HG03558 (cell line): ENCODE results near the gene AIPL1.

Experiments
- ATAC-seq: cut with Tn5 transposase; IDR thresholded peaks from one replicate; pipeline ENCODE4 v1.9.1; 2021; ENCODE audit warnings: moderate number of reproducible peaks; ENCODE audit not compliant: unreplicated experiment; ENCODE audit errors: extremely low read depth

Gene AIPL1

GRCh38 chr17:6468051-6468790 lies 33.3 kb upstream of the AIPL1 start:
- ATAC-seq = no peak

DNA sequence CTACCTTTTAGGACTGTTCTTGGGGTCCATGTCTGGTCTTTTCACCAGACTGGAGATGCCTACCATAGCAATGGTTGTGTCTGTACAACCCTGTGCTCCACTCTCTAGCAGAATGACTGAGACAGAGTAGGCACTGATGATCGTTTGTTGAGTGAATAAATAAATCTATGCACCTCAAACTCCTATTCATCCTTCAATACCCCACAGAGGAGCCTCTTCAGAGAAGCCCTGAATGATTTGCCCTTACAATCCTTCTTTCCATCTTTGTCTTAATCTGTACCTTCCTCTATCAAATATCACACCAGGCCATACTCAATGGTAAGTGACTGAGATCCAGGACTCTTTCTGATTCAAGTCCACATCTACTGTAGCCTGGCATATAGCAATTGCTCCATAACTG lies 32.6 kb upstream of the AIPL1 start:
- no peak for ATAC-seq

DNA sequence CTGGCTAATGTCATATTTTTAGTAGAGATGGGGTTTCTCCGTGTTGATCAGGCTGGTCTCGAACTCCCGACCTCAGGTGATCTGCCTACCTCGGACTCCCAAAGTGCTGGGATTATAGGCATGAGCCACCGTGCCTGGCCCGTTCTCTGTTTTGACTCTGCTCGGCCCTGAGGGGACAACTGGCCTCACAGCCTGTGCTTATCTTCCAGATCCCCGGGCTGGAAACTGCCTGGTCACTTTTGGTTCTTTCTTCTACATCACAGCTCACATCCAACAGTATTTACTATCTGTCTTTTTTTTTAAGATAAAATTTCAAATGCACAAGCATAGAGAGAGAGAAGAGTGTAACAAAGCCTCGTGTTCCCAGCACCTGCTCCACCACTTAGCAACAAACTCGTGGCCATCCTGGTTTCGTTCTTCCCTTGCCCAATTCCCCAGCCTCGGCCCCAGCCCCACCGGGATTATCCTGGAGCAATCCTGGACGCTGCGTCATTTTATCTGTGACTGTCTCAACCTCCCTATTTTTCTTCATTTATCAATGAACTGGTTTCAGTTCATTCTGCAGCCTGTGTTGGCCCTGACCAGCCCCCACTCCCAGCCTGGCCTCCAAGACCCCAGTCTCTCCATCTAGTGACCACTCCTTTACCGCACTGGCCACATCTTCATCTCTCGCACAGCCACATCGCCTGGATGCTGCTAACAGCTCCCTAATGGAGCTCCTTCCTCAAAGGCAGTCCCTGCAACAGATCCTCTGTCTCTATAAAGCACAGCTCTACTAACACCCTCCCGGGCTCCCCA lies 30.5 kb upstream of the AIPL1 start:
- no peak for ATAC-seq

DNA sequence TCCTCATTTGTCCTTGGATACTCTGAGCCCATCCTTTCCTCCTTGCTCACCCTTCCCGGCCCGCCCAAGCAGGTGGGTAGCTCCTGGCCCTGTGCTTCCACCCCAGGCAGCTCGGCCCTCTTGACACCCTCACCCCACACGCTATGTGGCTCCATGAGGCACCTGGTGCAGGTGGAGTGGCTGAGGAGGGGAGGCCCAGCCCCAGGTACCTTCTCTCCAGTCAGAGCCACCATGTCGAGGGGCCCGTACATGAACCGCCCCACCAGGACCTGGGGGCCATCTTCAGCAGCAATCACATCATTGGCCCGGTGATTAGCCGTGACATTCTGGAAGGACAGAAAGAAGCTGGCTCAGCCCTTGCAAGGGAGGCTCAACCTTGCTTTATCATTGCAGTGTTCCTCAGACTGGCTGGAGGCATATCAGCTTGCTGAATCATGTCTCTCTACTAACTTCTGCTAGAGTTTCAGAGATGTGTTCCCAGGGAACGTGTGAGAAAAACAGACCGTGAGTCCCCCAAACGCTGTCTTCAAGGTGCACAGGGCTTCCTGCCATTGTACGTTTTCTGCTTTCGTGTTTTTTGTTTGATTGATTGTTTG lies 29.6 kb upstream of the AIPL1 start:
- no peak for ATAC-seq

DNA sequence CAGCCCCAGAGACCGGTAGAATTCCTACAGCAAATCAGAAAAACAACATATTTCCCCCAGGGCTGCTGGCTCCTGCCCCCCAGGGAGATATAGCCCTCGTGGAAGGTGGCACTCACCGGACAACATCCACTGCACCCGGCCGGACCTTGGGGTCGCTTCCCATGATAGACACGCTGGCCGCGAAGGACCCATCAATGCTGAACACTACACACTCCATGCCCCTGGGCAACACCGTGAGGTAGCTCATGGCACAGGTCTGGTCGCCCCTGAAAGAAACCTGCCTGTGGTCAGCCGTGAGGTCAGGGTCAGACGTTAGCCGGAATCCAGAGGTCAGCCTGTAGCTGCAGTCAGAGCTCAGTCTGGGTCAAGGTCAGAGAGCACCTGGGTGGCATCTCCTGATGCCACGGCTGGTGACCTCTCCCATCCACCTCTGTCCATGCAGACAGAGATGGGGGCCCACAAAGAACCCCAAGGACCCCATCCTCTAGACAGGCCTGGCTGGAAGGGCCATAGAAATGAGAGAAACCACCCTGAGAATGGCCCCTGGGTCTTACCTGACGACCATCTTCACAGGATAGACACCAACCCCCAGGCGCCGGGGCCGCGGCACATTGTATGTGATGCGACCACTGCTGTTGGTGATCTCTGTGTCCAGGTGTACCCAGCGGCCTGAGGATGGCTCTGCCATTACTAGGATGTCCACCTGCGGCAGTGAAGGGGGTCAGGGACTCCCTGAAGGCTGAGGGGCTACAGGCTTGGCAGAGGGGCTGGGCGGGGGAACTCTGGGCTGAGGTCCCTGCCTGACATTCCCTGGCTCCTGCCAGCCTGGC lies 28.9 kb upstream of the AIPL1 start:
- ATAC-seq = no peak

GRCh38 chr17:6462692-6463091 lies 27.8 kb upstream of the AIPL1 start:
- ATAC-seq = no peak

GRCh38 chr17:6461792-6462524 lies 27.0 kb upstream of the AIPL1 start:
- no peak for ATAC-seq

DNA sequence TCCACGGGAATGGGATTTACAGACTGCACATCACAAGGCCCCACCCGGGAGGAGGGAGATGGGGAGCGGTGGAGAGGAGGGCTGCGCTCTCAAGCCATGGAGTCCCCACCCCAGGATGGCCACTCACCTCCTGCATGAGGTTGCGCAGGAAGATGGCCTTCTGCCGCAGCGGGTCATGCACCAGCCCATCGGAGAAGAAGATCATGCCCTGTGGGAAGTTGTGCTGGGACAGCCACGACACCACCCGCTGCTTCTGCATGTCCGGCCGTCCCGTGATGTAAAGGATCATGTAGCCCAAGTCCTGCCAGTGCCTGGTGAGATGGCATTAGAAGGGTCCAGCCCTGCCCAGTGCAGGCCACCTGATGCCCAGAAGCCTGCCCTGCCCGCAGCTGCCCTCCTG lies 26.3 kb upstream of the AIPL1 start:
- no peak for ATAC-seq

DNA sequence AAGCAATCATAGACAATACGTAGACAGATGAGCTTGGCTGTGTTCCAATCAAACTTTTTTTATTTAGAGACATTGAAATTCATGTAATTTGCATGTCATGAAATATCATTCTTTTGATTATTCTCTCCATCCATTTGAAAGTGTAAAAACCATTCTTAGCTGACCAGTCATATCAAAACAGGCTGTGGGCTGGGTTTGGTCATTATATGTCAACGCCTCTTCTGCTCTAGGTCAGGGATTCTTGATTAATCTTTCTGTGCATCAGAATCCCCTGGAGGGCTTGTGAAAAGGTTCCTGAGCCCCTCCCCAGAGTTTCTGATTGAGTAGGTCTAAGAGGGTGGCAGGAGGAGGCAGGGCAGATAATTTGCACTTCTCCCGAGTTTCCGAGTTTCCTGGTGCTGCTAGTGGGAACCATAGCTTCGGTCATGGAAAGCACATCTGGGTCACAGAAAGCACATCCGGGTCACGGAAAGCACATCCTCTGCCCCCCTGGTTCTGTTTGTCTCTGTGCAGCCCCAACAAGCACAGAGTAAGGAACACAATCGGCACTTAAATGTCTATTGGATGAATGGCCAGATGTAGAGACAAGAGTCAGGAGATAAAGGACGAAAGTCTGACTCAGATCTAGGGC lies 25.7 kb upstream of the AIPL1 start:
- ATAC-seq = no peak

DNA sequence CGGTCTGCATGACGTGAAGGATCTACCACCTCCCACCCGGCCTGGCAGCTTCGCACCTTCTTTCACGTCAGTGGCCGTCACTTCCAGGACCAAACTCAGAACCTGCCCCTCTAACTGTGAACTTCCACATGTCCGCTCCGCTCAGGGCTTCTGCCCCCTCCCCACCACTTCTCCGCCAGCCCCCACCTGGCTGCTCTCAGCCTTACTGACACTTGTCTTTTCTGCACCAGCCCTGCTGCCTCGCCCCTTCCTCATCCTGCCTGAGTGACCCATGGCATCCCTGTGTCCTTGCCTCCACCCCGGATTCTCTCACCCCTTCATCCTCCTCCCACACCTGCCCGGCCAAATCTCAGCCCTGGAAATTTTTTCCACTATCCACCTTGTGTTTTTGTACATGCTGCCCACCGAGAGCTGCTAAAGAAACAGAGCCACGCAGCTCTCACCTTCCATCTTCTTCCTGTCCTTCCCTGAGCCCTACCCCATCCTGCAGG lies 23.6 kb upstream of the AIPL1 start:
- ATAC-seq = no peak

GRCh38 chr17:6457688-6458459 lies 23.0 kb upstream of the AIPL1 start:
- no peak for ATAC-seq

DNA sequence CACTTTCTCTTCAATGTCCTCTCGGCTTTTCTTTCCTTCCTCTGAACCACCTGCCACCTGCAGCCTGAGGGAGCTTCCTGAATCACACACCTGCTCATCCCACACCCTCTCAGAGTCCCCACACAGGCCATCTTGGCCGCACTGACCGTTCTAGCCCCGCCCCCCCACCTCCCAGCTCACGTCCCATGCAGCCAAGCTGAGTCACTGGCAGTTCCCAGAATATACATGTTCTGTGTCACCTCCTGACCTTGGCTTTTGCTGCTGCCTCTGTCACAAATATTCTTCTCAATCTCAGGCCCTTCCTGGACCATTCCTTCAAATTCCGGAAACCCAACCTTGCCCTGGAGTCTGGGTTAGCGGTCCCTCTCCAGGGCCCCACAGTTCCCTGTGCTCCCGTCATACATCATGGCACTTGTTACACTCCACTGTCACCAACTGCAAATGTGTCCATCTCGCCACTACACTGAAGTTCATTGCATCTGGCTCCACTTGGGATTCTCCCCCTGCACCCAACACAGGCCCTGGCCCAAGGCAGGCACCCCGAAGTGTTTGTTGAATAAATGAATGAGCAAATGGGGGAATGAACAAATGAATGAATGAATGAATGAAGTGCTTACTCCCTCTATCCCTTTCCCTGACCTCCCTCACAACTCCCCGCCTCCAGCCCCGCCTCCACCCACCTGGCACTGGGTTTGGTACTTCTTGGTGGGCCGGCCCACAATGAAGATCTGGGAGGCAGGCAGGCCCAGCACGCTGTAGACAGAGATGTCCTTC lies 22.2 kb upstream of the AIPL1 start:
- no peak for ATAC-seq

DNA sequence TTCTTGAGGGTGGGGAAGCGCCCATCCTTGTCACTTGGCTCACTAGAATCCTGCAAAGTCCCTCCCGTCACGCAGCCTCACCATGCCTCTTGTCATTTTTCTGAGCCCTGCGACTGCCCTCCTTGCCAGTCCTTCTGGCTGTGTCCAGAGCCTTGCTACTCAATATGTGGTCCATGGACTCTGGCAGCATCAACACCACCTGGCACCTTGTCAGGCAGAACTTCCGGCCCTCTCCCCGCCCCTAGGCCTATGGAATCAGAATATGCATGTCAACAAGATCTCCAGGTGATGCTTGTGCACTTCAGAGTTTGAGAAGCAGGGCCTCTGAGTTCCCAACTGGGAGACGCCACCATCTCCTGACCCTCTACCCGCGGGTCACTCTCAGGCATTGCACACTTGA lies 21.4 kb upstream of the AIPL1 start:
- no peak for ATAC-seq

GRCh38 chr17:6455321-6455705 lies 20.4 kb upstream of the AIPL1 start:
- no peak for ATAC-seq

DNA sequence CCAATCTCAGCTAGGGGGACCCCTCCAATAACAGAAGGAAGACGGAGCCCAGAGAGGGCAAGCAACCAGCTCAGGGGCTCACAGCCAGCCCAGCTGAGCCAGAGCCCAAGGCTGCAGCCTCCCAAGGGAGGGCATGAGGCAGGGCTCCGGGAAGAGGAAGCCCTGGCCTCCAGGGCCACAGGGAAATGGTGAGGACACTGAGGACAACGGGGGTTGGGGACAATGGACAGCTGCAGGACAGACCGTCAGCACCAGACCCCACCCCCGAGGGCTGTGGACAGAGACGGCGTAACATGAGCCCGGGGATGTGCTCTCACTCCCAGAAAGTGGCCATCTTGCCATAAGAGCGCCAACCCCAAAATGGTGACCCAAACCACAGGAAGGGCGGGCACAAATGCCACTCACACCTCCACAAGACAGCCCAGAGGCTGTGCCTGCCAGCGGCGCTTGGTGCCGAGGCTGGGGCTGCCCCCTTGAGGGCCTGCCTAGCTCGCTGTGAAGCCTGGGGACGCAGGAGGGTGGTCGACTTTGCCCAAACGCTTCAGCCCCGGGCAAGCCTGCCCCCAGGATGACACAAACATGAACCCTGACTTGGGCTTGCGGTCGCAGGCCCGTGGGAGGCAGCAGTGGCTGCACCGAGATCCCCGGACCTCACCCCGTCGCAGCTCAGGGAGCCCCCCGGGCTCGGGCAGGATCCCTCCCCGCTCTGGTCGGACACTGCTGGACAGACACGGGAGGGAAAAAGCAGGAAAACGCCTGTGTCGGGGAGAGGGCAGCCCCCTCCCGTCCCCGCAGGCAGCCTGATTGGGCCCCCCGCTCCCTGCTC lies 19.8 kb upstream of the AIPL1 start:
- no peak for ATAC-seq

DNA sequence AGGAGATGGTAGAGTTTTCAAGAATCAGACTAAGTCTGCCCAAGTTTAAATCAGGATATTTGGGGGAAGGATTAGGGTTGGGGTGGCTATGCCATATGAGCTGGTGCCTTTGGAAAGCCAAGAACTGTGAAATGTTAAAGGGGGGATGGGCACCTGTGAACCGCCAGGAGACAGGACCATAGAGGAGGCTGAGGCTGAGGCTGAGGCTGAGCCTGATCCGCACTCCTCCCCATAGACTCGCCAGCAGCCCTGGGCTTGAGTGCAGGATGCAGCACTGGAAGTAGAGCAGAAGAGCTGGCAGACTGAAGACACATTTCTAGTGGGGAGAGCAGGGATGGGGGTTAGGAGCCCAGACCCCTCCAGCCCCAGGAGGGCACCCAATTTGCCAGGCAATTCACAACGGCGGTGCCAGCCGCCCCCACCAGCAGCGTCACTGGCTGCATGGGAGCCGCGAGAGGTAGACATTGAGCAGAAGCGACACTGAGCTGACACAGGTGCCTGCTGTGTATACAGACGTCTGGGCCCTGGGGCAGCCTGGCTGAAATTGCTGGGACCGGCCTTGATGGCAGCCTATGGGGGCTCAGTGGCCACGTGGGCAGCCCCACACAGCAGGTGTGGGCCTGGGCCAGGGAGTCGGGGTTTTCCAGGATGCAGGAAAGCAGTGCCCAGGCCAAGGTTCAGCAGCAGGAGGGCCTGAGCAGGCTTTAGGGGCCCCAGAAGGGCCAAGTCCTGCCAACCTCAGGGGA lies 18.5 kb upstream of the AIPL1 start:
- no peak for ATAC-seq
